GM20000 (cell line): ENCODE measurements around the gene BPI.

Experiments used
- DNase-seq: peaks from one replicate; pipeline ENCODE4 v3.0.0; 2012; ENCODE audit warnings: low spot score
- TF ChIP-seq, protein P1 (sequence below): IDR thresholded peaks from 2 replicates; pipeline ENCODE4 v1.5.1; 2012; ENCODE audit warnings: mild to moderate bottlenecking, control low read depth; ENCODE audit errors: extremely low read depth, missing control alignments

The BPI gene

DNA sequence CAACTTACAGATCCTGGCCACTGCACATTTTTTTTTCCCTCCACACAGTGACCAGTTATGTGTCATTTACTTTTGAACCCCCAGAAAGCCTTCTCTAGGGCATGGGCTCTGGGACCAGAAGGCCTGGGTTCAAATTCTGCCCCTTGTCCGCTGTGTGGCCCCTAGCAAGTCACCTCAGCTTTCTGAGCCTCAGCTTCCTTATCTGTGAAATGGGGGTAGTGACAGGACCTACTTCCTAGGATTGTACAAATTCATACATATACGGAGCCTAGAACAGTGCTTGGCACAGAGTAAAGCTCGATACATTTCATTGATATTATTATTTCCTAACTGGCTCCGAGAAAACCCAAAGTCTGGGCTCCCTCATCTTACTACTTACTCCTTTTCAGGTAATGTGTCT is 1.6 kb downstream of the BPI start:
- TF ChIP-seq, protein P1, sequence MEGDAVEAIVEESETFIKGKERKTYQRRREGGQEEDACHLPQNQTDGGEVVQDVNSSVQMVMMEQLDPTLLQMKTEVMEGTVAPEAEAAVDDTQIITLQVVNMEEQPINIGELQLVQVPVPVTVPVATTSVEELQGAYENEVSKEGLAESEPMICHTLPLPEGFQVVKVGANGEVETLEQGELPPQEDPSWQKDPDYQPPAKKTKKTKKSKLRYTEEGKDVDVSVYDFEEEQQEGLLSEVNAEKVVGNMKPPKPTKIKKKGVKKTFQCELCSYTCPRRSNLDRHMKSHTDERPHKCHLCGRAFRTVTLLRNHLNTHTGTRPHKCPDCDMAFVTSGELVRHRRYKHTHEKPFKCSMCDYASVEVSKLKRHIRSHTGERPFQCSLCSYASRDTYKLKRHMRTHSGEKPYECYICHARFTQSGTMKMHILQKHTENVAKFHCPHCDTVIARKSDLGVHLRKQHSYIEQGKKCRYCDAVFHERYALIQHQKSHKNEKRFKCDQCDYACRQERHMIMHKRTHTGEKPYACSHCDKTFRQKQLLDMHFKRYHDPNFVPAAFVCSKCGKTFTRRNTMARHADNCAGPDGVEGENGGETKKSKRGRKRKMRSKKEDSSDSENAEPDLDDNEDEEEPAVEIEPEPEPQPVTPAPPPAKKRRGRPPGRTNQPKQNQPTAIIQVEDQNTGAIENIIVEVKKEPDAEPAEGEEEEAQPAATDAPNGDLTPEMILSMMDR = no peak
- DNase-seq = no peak

DNA sequence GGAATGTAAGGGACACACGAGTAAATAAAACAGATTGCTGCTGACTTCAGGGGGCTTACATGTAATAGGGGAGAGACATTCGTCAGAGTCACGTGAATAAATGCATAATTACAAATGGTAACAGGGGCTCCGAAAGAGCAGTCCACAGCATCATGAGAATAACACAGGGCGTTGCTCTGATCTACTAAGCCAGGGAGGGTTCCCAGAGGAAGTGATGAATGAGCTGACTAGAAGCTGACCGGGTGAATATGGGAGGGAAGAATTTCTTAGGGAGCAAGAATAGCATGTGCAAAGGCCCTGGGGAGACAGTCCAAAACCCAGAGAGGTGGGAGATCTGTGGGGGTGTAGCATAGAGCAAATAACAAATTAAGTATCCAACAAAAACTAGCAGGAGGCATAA is 2.4 kb downstream of the BPI start:
- TF ChIP-seq, protein P1 = no peak
- DNase-seq = no peak

DNA sequence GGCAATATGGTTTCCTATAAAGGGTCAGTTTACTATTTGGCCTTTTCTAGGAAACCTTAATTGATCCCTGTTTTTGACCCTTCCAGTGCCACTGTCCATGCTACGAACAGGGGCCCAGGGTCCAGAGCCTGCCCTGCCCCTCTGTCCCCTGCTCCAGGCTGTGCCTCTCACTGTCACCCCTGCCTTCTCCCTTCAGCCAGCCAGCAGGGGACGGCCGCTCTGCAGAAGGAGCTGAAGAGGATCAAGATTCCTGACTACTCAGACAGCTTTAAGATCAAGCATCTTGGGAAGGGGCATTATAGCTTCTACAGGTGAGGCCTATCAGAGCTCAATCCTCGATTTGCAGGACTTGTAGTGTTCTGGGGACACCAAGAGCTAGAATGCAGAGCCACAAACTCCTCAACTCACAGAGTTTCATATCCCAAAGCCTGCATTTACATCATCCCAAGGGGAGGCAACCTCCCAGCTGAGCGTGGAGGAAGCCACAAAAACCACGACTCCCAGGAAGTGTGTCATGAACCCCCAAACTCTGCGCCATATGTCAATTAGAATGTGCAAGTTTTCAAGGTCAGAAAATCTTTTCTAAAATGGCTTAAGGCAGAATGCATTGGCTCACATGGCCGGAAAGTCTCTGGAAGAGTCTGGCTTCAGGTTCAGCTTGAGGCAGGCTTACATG is 3.6 kb downstream of the BPI start:
- TF ChIP-seq, protein P1 = no peak
- DNase-seq = no peak

DNA sequence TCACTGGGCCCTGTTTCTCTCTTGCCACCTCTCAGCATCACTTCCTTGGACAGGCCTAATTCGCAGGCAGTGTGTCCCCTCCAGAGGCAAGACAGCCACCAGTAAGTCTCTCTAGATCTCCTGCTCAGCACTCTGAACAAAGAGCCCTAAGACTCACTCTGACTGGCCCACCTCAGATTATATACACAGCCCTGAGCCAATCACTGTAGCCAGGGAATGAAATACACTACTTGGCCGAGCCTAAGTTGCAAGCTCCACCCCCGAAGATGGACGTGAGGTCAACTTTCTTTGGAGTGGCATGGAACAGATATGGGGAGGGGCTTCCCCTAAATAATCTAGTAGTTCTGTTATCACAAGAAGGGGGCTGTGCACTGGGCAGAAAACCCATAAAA is 4.1 kb downstream of the BPI start:
- TF ChIP-seq, protein P1 = no peak

GRCh38 chr20:38308447-38308846 is 4.5 kb downstream of the BPI start:
- no peak for DNase-seq
- TF ChIP-seq, protein P1 = no peak

More for the DNA sequence above, 4.1 kb downstream of the BPI start:
- DNase-seq = no peak

- TF ChIP-seq, protein P1 = no peak
- no peak for DNase-seq
These were observed 7.1 kb downstream of the BPI start for GRCh38 chr20:38311091-38311490.

GRCh38 chr20:38311491-38311890 is 7.5 kb downstream of the BPI start:
- DNase-seq = no peak
- TF ChIP-seq, protein P1 = no peak
